Caco-2 (cell line): ENCODE results near the gene GSX1. TPM values are rescaled to one million over a fixed set of nuclear protein-coding genes. Genes with fewer than 3 reads are reported as not detected.

ENCODE experiments used
- BruUV-seq: library from RNA; stranded (reverse); fragments of 400-500 nt; replicated peaks from 2 replicates; lab custom pipeline; 2021; lab: Mats Ljungman, UMichigan
- CTCF ChIA-PET: fragments of 300-600 bp; sonication (Branson Sonifier 250); formaldehyde crosslinking; loops from one replicate; lab custom pipeline; 2022; ENCODE audit warnings: antibody characterized with exemption; lab: Charles Lee
- POLR2A ChIA-PET: fragments of 300-600 bp; sonication (Branson Sonifier 250); formaldehyde crosslinking; loops from one replicate; lab custom pipeline; 2022; ENCODE audit warnings: antibody characterized with exemption; lab: Charles Lee
- DNase-seq, 2 experiments: peaks; one replicate each; pipeline versions ENCODE4 v3.0.0 to v3.0.0-alpha.2; 2020 to 2022
- H3K27me3 ChIP-seq: replicated peaks from 2 replicates; pipeline ENCODE4 v1.6.0; 2011; ENCODE audit warnings: low read length; ENCODE audit not compliant: control insufficient read depth, insufficient read depth
- H3K36me3 ChIP-seq: 2 replicates; pipeline ENCODE4 v1.5.1; 2011; ENCODE audit warnings: low read length; ENCODE audit not compliant: control insufficient read depth, insufficient read depth
- H3K4me1 ChIP-seq: fragments of 250-450 bp; sonication (Bioruptor Pico); 2 replicates; pipeline ENCODE4 v1.5.1; 2020; ENCODE audit warnings: mild to moderate bottlenecking
- H3K4me3 ChIP-seq: 2 replicates; pipeline ENCODE4 v1.5.1; 2011; ENCODE audit warnings: low read depth, mild to moderate bottlenecking, control low read depth, low read length
- H3K9me3 ChIP-seq: fragments of 250-450 bp; sonication (Bioruptor Pico); 2 replicates; pipeline ENCODE4 v1.5.1; 2020; ENCODE audit warnings: mild to moderate bottlenecking, moderate library complexity
- H3K27ac Mint-ChIP-seq: one replicate; pipeline ENCODE4 v1.8.0; 2022; ENCODE audit warnings: mixed read lengths; ENCODE audit not compliant: unreplicated experiment
- H3K27me3 Mint-ChIP-seq: one replicate; pipeline ENCODE4 v1.8.0; 2022; ENCODE audit warnings: mixed read lengths; ENCODE audit not compliant: insufficient read depth, unreplicated experiment
- H3K36me3 Mint-ChIP-seq: one replicate; pipeline ENCODE4 v1.8.0; 2022; ENCODE audit warnings: mild to moderate bottlenecking, mixed read lengths; ENCODE audit not compliant: insufficient read depth, unreplicated experiment
- H3K4me1 Mint-ChIP-seq: one replicate; pipeline ENCODE4 v1.8.0; 2022; ENCODE audit warnings: low read depth, mixed read lengths; ENCODE audit not compliant: unreplicated experiment
- H3K4me3 Mint-ChIP-seq: one replicate; pipeline ENCODE4 v1.8.0; 2022; ENCODE audit warnings: mild to moderate bottlenecking, moderate library complexity, mixed read lengths; ENCODE audit not compliant: unreplicated experiment
- H3K9me3 Mint-ChIP-seq: one replicate; pipeline ENCODE4 v1.8.0; 2022; ENCODE audit warnings: mixed read lengths; ENCODE audit not compliant: unreplicated experiment
- CTCF ChIP-seq, 2 experiments: fragments of 200-600 bp in 1 of 2; IDR thresholded peaks; 1 replicate in 1 of 2; 2 replicates in 1 of 2; pipeline versions ENCODE4 v1.5.1 to v1.8.0; 2011 to 2022; ENCODE audit warnings: antibody characterized with exemption in 1 of 2, control low read depth in 1 of 2, inconsistent platforms in 1 of 2, low read depth in 1 of 2, low read length in 1 of 2, mild to moderate bottlenecking in 1 of 2, moderate library complexity in 1 of 2; ENCODE audit not compliant: insufficient read depth in 1 of 2, severe bottlenecking in 1 of 2, unreplicated experiment in 1 of 2
- intact Hi-C: fragments of 100-400 bp; cut with micrococcal nuclease; formaldehyde crosslinking; loops from one replicate; pipeline ENCODE4 v1.10.0; 2022; ENCODE audit not compliant: unreplicated experiment
- total RNA-seq: library from RNA; stranded (reverse); gene quantifications from 2 replicates; pipeline ENCODE4 v1.2.3, GENCODE V29; 2022

The GSX1 gene
- total RNA-seq, 1 experiment from 2014 or later, result not detected

- H3K36me3 ChIP-seq, result no peaks in the 10 kb centered on the region
- Mint-ChIP-seq H3K27me3 (peaks cover 29% of the 10 kb centered on the region), H3K9me3 (no peaks in the 10 kb centered on the region), H3K36me3 (no peaks in the 10 kb centered on the region), H3K4me3 (no peak overlapping the region), H3K27ac (no peak overlapping the region), H3K4me1 (no peaks in the 10 kb centered on the region)
- no peaks in the 10 kb centered on the region for H3K9me3 ChIP-seq
- CTCF ChIA-PET, result interaction anchor here (0.8 kb wide), 1 partner anchor 131 kb away, joined by 3 read pairs; no protein-coding TSS in a partner anchor
- no peaks in the 10 kb centered on the region for H3K4me1 ChIP-seq
- no peak for DNase-seq
- no peak overlapping the region for H3K4me3 ChIP-seq
- intact Hi-C loops, result no loop called here
- TF ChIP-seq CTCF (IDR thresholded peaks at IDR 0.05; ENCODE audit: insufficient read depth in 1 of 2, low read depth in 1 of 2, low read length in 1 of 2, severe bottlenecking in 1 of 2, unreplicated experiment in 1 of 2), result no peak
- POLR2A ChIA-PET, result no interaction called here
- peaks cover 2% of the 10 kb centered on the region for H3K27me3 ChIP-seq
- no TSS peak for BruUV-seq
Observed at GRCh38 chr13:27822873-27823311, 30.6 kb downstream of the GSX1 start.

GRCh38 chr13:27824121-27824520, 31.8 kb downstream of the GSX1 start:
- no peaks in the 10 kb centered on the region for H3K4me1 Mint-ChIP-seq
- intact Hi-C loops, result no loop called here
- POLR2A ChIA-PET, result no interaction called here

GRCh38 chr13:27825072-27825471, 32.8 kb downstream of the GSX1 start:
- Mint-ChIP-seq H3K36me3 (no peaks in the 10 kb centered on the region), H3K9me3 (no peaks in the 10 kb centered on the region), H3K27ac (no peak overlapping the region), H3K4me3 (no peak overlapping the region), H3K27me3 (peaks cover 24% of the 10 kb centered on the region), H3K4me1 (peaks cover under 1% of the 10 kb centered on the region)
- TF ChIP-seq CTCF (IDR thresholded peaks at IDR 0.05; ENCODE audit: insufficient read depth in 1 of 2, low read depth in 1 of 2, low read length in 1 of 2, severe bottlenecking in 1 of 2, unreplicated experiment in 1 of 2), result no peak
- Histone ChIP-seq H3K36me3 (no peaks in the 10 kb centered on the region), H3K9me3 (no peaks in the 10 kb centered on the region), H3K27me3 (peaks cover 2% of the 10 kb centered on the region), H3K4me3 (no peak overlapping the region), H3K4me1 (0 out of 2 replicates have a peak, but pooled peaks cover under 1% of the 10 kb centered on the region)
- BruUV-seq, result no TSS peak
- no peak for DNase-seq
- ChIA-PET CTCF (interaction anchor here (0.7 to 4.7 kb wide), 3 partner anchors 53 to 463 kb away, joined by 3 to 74 read pairs (median 3); no protein-coding TSS in a partner anchor), POLR2A (no interaction called here)
- intact Hi-C loops, result loop anchor here (5.0 kb wide), 1 partner anchor 343 kb away; no protein-coding TSS in a partner anchor

More at GRCh38 chr13:27824121-27824520, 31.8 kb downstream of the GSX1 start:
- no peak overlapping the region for H3K27ac Mint-ChIP-seq
- H3K4me3 Mint-ChIP-seq, result no peak overlapping the region
- peaks cover 31% of the 10 kb centered on the region for H3K27me3 Mint-ChIP-seq
- H3K27me3 ChIP-seq, result peaks cover 2% of the 10 kb centered on the region
- no peaks in the 10 kb centered on the region for H3K9me3 ChIP-seq
- no peak for TF ChIP-seq CTCF (IDR thresholded peaks at IDR 0.05; ENCODE audit: insufficient read depth in 1 of 2, low read depth in 1 of 2, low read length in 1 of 2, severe bottlenecking in 1 of 2, unreplicated experiment in 1 of 2)
- no TSS peak for BruUV-seq
- no peak for DNase-seq
- no peaks in the 10 kb centered on the region for H3K4me1 ChIP-seq
- CTCF ChIA-PET, result interaction anchor here (0.5 to 4.7 kb wide), 3 partner anchors 52 to 462 kb away, joined by 3 to 74 read pairs (median 5); no protein-coding TSS in a partner anchor
- no peaks in the 10 kb centered on the region for H3K36me3 ChIP-seq
- no peaks in the 10 kb centered on the region for H3K36me3 Mint-ChIP-seq
- H3K4me3 ChIP-seq, result no peak overlapping the region
- H3K9me3 Mint-ChIP-seq, result no peaks in the 10 kb centered on the region
